ENCODE data around the gene DUSP22. TPM values are rescaled to one million over a fixed set of nuclear protein-coding genes. Genes with fewer than 3 reads are reported as not detected.

Gene DUSP22
- total RNA-seq, 2 experiments from 2014 or later, result 35.3 to 36.7 TPM

GRCh38 chr6:343960-344815 lies 51.9 kb downstream of the DUSP22 start:
- POLR2A ChIA-PET, result no interaction called here
- H3K9me3 Mint-ChIP-seq, result no peaks in the 10 kb centered on the region
- peaks cover 9% of the 10 kb centered on the region for H3K36me3 Mint-ChIP-seq (ENCODE audit: low read depth)
- H3K4me3 Mint-ChIP-seq, result no peak overlapping the region
- no peak for DNase-seq
- H3K27ac Mint-ChIP-seq, result no peak overlapping the region
- CTCF ChIA-PET, result interaction anchor here (0.6 to 1.0 kb wide), 3 partner anchors 10 to 1295 kb away, joined by 3 to 6 read pairs (median 3); no protein-coding TSS in a partner anchor
- H3K4me1 Mint-ChIP-seq, result peaks cover 28% of the 10 kb centered on the region
- H3K27me3 Mint-ChIP-seq, result no peaks in the 10 kb centered on the region

- Mint-ChIP-seq H3K4me3 (no peak overlapping the region), H3K4me1 (peaks cover 22% of the 10 kb centered on the region), H3K27me3 (no peaks in the 10 kb centered on the region), H3K36me3 (ENCODE audit: low read depth) (peaks cover 9% of the 10 kb centered on the region), H3K9me3 (no peaks in the 10 kb centered on the region), H3K27ac (no peak overlapping the region)
- CTCF ChIA-PET, result interaction anchor here (0.6 to 1.0 kb wide), 3 partner anchors 10 to 1295 kb away, joined by 3 to 6 read pairs (median 3); no protein-coding TSS in a partner anchor
- DNase-seq, result no peak
- POLR2A ChIA-PET, result no interaction called here
These were observed 52.6 kb downstream of the DUSP22 start for GRCh38 chr6:344816-345340.

DNA sequence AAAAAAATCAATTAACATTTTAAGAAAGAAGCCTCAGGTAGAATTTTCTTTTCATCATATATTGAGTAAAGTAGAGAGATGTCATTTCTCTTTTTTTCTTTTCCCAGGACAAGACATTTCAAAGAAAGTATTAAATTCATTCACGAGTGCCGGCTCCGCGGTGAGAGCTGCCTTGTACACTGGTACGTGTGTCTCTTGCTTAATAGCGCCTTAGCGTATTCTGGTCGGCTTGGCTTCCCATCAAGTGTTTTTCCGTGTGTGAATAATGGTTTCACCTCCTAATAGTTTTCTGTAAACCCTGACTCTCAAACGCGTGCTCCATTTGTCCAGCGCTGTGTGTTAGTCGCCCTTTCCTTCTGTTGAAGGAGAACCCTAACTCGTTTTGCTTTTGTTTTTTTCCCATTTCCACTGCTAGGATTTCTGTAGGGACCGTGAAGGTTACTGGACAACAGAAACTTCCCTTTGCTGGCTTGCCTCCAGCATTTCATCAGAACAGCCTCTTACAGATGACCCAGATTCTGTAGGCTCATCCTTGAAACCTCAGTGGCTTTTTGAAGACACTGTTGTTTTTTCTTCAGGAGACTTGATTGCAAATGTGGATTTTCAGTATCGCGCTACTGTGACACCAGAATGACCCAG lies 53.6 kb downstream of the DUSP22 start:
- H3K27ac Mint-ChIP-seq, result no peak overlapping the region
- DNase-seq, result no peak
- no peak overlapping the region for H3K4me3 Mint-ChIP-seq
- POLR2A ChIA-PET, result no interaction called here
- peaks cover 7% of the 10 kb centered on the region for H3K36me3 Mint-ChIP-seq (ENCODE audit: low read depth)
- no peaks in the 10 kb centered on the region for H3K27me3 Mint-ChIP-seq
- no peaks in the 10 kb centered on the region for H3K9me3 Mint-ChIP-seq
- H3K4me1 Mint-ChIP-seq, result peaks cover 13% of the 10 kb centered on the region
- CTCF ChIA-PET, result no interaction called here

DNA sequence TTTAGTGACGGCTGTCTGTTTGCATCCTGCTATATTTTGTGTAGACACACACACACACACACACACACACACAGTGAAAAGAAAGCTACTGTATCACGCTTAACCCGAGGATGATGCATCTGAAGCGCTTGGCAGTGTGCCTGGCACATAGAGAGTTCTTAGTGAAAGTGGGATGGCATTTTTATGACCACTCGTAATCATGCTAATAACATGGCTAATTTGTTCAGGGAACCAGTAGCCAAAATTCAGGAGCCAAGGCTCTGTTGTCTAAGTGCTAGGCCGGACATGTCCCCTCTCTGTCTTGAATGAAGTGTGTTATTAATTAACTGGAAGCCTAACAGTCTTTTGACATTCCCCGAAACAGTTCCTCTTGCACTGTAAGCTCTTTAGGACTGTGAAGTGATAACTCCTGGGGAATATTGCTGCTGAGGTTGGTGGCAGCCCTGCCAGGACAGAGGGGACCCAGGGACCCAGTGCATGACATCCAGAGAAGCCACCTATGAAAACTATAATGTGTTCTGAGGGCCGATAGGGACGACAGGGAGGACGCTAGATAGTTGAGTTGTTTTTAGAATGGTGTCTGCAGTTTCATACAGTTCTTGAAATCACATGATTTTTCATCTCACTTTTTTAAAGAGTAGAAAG lies 54.2 kb downstream of the DUSP22 start:
- DNase-seq, result no peak
- CTCF ChIA-PET, result no interaction called here
- Mint-ChIP-seq H3K4me1 (peaks cover 8% of the 10 kb centered on the region), H3K36me3 (ENCODE audit: low read depth) (peaks cover 6% of the 10 kb centered on the region), H3K27me3 (no peaks in the 10 kb centered on the region), H3K9me3 (no peaks in the 10 kb centered on the region), H3K4me3 (no peak overlapping the region), H3K27ac (peak overlapping the region; percentile 7)
- POLR2A ChIA-PET, result no interaction called here

DNA sequence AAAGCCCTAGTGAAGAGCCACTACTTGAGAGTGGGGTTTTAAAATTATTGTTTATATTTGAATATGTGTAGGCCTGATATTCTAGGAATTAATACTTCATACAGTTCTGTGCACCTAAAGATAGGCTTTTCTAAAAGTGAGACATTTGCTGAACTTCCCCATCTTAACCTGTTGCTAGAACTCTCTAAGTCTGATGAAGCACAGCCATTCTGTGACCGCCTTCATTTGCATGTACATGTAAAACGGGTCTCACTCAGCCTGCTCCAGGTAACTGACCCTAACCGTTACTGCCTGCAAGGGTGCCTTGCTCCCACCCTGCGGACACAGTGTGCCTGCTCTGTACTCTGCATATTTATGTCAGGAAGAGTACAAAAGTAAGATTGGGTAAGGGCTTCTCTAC lies 54.9 kb downstream of the DUSP22 start:
- POLR2A ChIA-PET, result no interaction called here
- H3K4me3 Mint-ChIP-seq, result no peak overlapping the region
- CTCF ChIA-PET, result no interaction called here
- H3K9me3 Mint-ChIP-seq, result no peaks in the 10 kb centered on the region
- no peaks in the 10 kb centered on the region for H3K27me3 Mint-ChIP-seq
- H3K4me1 Mint-ChIP-seq, result peaks cover 2% of the 10 kb centered on the region
- no peak overlapping the region for H3K27ac Mint-ChIP-seq
- DNase-seq, result no peak
- H3K36me3 Mint-ChIP-seq (ENCODE audit: low read depth), result peaks cover 2% of the 10 kb centered on the region

DNA sequence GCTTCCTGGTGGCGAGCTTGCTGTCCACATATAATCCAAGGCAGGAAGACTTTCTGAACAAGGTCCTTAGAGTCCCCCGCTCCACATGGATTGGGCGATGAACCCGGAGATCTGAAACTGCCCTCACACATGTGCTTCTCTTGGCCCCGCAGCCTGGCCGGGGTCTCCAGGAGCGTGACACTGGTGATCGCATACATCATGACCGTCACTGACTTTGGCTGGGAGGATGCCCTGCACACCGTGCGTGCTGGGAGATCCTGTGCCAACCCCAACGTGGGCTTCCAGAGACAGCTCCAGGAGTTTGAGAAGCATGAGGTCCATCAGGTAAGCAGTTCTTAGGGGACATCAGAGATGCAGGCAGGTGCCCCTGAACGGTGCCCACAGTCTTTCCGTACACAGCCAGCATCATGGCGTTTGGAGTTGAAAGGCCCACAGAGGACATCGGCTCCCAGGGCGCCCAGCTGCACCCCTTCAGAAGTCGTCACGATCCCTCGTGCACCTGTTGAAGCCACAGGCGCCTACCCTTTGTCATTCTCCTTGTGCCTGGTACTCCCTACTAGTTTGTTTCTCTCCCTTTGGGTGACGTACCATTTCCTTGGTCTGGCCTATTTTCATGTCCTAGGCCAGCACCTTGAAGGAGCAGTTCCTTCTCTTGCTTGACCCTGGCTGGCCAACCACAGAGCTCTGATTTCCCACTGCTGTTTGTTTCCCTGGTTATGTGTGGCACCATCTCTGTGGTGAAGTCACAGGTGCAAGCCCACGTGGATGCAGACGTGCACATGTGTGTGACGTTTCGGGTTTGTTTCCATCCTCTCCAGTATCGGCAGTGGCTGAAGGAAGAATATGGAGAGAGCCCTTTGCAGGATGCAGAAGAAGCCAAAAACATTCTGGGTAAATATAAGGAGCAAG lies 55.9 kb downstream of the DUSP22 start:
- Mint-ChIP-seq H3K27ac (peak overlapping the region; percentile 39), H3K4me1 (peaks cover 2% of the 10 kb centered on the region), H3K4me3 (no peak overlapping the region), H3K9me3 (no peaks in the 10 kb centered on the region), H3K27me3 (no peaks in the 10 kb centered on the region), H3K36me3 (ENCODE audit: low read depth) (peaks cover 2% of the 10 kb centered on the region)
- ChIA-PET POLR2A (no interaction called here), CTCF (interaction anchor here (1.7 kb wide), 1 partner anchor 10 kb away, joined by 5 read pairs; no protein-coding TSS in a partner anchor)
- no peak for DNase-seq

DNA sequence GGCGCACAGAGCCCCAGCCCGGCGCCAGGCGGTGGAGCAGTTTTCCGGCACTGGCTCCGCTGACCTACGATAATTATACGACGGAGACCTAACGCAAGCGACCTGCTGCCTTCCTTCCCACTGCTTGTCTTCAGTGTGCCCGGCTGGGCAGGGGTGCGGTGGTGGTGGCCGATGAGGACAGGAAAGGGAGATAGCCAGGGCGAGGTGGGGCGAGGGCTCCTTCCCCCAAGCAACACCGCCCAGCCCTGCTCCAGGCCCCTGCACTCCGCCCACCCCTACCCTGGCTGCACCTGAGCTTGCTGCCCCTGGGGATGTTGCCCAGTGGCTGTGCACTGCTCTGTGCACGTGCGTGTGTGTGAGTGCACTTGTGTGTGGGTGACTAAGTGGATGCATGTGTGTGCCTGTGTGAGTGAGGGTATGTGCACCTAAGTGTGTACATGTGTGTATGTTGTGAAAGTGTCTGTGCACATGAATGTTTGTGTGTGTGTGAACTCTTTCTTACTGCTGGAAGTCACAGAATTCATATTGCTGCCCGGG lies 56.6 kb downstream of the DUSP22 start:
- H3K36me3 Mint-ChIP-seq (ENCODE audit: low read depth), result peaks cover 2% of the 10 kb centered on the region
- POLR2A ChIA-PET, result no interaction called here
- no peak overlapping the region for H3K4me3 Mint-ChIP-seq
- no peak overlapping the region for H3K27ac Mint-ChIP-seq
- CTCF ChIA-PET, result interaction anchor here (1.7 kb wide), 2 partner anchors 11 to 244 kb away, joined by 5 read pairs; no protein-coding TSS in a partner anchor
- DNase-seq, result no peak
- no peaks in the 10 kb centered on the region for H3K9me3 Mint-ChIP-seq
- H3K4me1 Mint-ChIP-seq, result peaks cover 2% of the 10 kb centered on the region
- no peaks in the 10 kb centered on the region for H3K27me3 Mint-ChIP-seq

DNA sequence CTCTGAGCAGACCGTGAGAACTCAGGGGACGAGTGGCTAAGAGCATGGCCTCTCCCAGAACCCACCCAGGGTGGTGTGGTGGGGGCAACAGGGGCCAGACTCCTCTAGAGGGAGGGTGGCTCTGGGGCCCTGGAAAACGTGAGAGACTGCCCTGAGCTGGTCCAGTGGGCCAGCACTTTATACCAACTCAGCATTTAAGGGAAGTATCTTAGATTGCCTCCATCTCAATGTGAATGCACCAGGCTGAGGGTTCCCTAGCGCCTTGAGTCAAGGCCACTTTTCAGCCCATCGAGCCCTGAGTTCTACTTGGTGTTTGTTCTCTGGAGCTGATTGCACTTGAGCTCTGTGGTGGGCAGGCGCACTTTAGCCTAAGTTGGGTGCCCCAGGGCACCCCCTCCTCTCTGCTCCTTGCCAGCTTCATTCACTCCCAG lies 57.2 kb downstream of the DUSP22 start:
- ChIA-PET POLR2A (no interaction called here), CTCF (interaction anchor here (0.7 to 1.7 kb wide), 5 partner anchors 10 to 244 kb away, joined by 3 to 5 read pairs (median 4); no protein-coding TSS in a partner anchor)
- Mint-ChIP-seq H3K27ac (no peak overlapping the region), H3K4me1 (peaks cover 1% of the 10 kb centered on the region), H3K36me3 (ENCODE audit: low read depth) (peaks cover 2% of the 10 kb centered on the region), H3K27me3 (no peaks in the 10 kb centered on the region), H3K4me3 (no peak overlapping the region), H3K9me3 (no peaks in the 10 kb centered on the region)
- no peak for DNase-seq

GRCh38 chr6:350371-350770 lies 58.1 kb downstream of the DUSP22 start:
- CTCF ChIA-PET, result interaction anchor here (1.1 to 1.7 kb wide), 5 partner anchors 10 to 243 kb away, joined by 3 to 5 read pairs (median 4); no protein-coding TSS in a partner anchor
- peaks cover 2% of the 10 kb centered on the region for H3K36me3 Mint-ChIP-seq (ENCODE audit: low read depth)
- H3K27ac Mint-ChIP-seq, result no peak overlapping the region
- no peak for DNase-seq
- POLR2A ChIA-PET, result no interaction called here
- H3K4me3 Mint-ChIP-seq, result no peak overlapping the region
- no peaks in the 10 kb centered on the region for H3K4me1 Mint-ChIP-seq
- no peaks in the 10 kb centered on the region for H3K27me3 Mint-ChIP-seq
- H3K9me3 Mint-ChIP-seq, result no peaks in the 10 kb centered on the region

DNA sequence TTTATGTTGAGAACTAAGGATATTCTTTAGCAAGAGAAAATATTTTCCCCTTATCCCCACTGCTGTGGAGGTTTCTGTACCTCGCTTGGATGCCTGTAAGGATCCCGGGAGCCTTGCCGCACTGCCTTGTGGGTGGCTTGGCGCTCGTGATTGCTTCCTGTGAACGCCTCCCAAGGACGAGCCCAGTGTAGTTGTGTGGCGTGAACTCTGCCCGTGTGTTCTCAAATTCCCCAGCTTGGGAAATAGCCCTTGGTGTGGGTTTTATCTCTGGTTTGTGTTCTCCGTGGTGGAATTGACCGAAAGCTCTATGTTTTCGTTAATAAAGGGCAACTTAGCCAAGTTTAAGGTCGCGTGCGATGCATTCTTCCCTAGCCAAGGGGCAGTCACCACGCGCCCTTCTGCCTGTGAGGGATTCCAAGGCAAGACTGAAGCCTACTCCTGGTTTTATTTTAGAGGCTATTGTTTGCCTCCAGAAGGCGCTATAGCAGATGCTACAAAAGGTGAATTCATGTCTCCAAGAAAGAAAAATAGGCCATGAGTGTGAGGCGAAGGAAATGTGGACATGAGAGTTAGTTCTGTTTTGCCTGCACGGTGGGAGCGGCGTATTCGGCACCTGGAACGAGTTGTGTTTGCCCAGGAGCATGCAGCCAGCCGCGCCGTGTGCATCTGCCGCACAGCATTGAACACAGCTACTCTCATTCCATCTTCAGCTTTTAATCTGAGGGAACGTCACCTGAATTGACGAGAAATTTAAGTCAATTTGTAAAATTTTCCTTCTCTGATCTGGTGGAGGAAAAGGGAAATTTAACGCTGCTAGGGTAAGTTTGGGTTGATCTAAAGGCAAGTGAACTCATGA lies 59.0 kb downstream of the DUSP22 start:
- DNase-seq, result no peak
- Mint-ChIP-seq H3K4me1 (no peaks in the 10 kb centered on the region), H3K27ac (no peak overlapping the region), H3K36me3 (ENCODE audit: low read depth) (peaks cover 2% of the 10 kb centered on the region), H3K27me3 (no peaks in the 10 kb centered on the region), H3K4me3 (no peak overlapping the region), H3K9me3 (no peaks in the 10 kb centered on the region)
- ChIA-PET POLR2A (no interaction called here), CTCF (interaction anchor here (1.1 to 1.3 kb wide), 8 partner anchors 8 to 42 kb away, joined by 3 to 4 read pairs (median 3); no protein-coding TSS in a partner anchor)

DNA sequence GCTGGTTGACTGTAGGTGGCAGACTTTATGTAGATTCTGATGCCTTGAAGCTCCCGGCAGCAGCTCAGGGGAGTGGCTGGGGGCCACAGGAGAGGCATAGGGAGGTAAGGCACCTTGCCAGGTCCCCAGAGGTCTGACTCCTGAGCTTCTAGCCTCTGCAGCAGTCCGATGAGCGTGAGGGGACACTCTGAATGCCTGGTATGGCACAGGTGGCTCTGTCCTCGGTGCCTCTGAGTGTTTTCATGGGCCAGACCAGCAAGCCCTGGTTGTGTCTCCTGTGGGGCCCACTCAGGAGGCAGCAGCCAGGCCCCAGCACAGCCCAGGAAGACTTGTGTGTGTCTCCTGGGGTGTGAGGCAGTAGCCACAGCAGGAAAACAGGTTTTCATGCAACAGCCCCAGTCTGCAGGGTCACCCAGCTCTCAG lies 59.6 kb downstream of the DUSP22 start:
- Mint-ChIP-seq H3K9me3 (no peaks in the 10 kb centered on the region), H3K27me3 (no peaks in the 10 kb centered on the region), H3K36me3 (ENCODE audit: low read depth) (peaks cover 2% of the 10 kb centered on the region), H3K27ac (no peak overlapping the region), H3K4me1 (no peaks in the 10 kb centered on the region), H3K4me3 (no peak overlapping the region)
- CTCF ChIA-PET, result interaction anchor here (0.9 to 1.4 kb wide), 7 partner anchors 8 to 43 kb away, joined by 3 read pairs; no protein-coding TSS in a partner anchor
- no peak for DNase-seq
- POLR2A ChIA-PET, result no interaction called here

Data from activated CD4-positive, alpha-beta T cell treated with anti-CD3 and anti-CD28 coated beads, Interleukin-2, amount 10 ng/mL, durations not matched to agents 7 days and 5 days (primary cell).